MCF 10A (cell line): Measurements from ENCODE around the gene RILP. TPM values are rescaled to one million over a fixed set of nuclear protein-coding genes. Genes with fewer than 3 reads are reported as not detected.

Experiments
- BruUV-seq: library from RNA; stranded (reverse); fragments of 400-500 nt; replicated peaks from 2 replicates; lab custom pipeline; 2021; lab: Mats Ljungman, UMichigan
- CTCF ChIA-PET: fragments of 300-600 bp; sonication (Branson Sonifier 250); formaldehyde crosslinking; extraction: SDS; loops from one replicate; lab custom pipeline; 2021; ENCODE audit warnings: antibody characterized with exemption, inconsistent platforms; lab: Yijun Ruan, JAX
- POLR2A ChIA-PET: fragments of 300-600, 350-650 bp; sonication (Branson Sonifier 250); formaldehyde crosslinking; extraction: SDS; loops from one replicate; lab custom pipeline; 2020; ENCODE audit warnings: antibody characterized with exemption, inconsistent platforms; lab: Yijun Ruan, JAX
- DNase-seq: peaks from one replicate; pipeline ENCODE4 v3.0.0-alpha.2; 2018; ENCODE audit not compliant: unreplicated experiment
- H3K27ac Mint-ChIP-seq: one replicate; pipeline ENCODE4 v1.8.0; 2022; ENCODE audit warnings: mild to moderate bottlenecking, low read depth, mixed read lengths; ENCODE audit not compliant: unreplicated experiment
- H3K27me3 Mint-ChIP-seq: one replicate; pipeline ENCODE4 v1.8.0; 2022; ENCODE audit warnings: mixed read lengths; ENCODE audit not compliant: insufficient read depth, unreplicated experiment
- H3K36me3 Mint-ChIP-seq: one replicate; pipeline ENCODE4 v1.8.0; 2022; ENCODE audit warnings: mild to moderate bottlenecking, moderate library complexity, mixed read lengths; ENCODE audit not compliant: insufficient read depth, unreplicated experiment
- H3K4me1 Mint-ChIP-seq: one replicate; pipeline ENCODE4 v1.8.0; 2022; ENCODE audit warnings: mixed read lengths; ENCODE audit not compliant: insufficient read depth, unreplicated experiment
- H3K4me3 Mint-ChIP-seq: one replicate; pipeline ENCODE4 v1.8.0; 2022; ENCODE audit warnings: mild to moderate bottlenecking, moderate library complexity, mixed read lengths; ENCODE audit not compliant: unreplicated experiment
- H3K9me3 Mint-ChIP-seq: one replicate; pipeline ENCODE4 v1.8.0; 2022; ENCODE audit warnings: mixed read lengths; ENCODE audit not compliant: unreplicated experiment
- CTCF ChIP-seq: fragments of 200-600 bp; IDR thresholded peaks from one replicate; pipeline ENCODE4 v1.8.0; 2022; ENCODE audit warnings: antibody characterized with exemption, mild to moderate bottlenecking; ENCODE audit not compliant: unreplicated experiment
- intact Hi-C: fragments of 100-400 bp; cut with micrococcal nuclease; formaldehyde crosslinking; loops from 2 replicates; pipeline ENCODE4 v1.14.1; 2022
- total RNA-seq: library from RNA; stranded (reverse); gene quantifications from 2 replicates; pipeline ENCODE4 v1.2.3, GENCODE V29; 2022

Gene RILP
- total RNA-seq, 1 experiment from 2014 or later: 2.6 TPM

- no peaks in the 10 kb centered on the region for H3K9me3 Mint-ChIP-seq
- H3K4me1 Mint-ChIP-seq: no peaks in the 10 kb centered on the region
- intact Hi-C loops: no loop called here
- peak; percentile 41 for DNase-seq
- H3K27me3 Mint-ChIP-seq: no peaks in the 10 kb centered on the region
- BruUV-seq: no TSS peak
- H3K36me3 Mint-ChIP-seq: no peaks in the 10 kb centered on the region
- no peak for TF ChIP-seq CTCF
- no peak overlapping the region for H3K4me3 Mint-ChIP-seq
- ChIA-PET CTCF (interaction anchor here (0.7 kb wide), 1 partner anchor 433 kb away, joined by 3 read pairs; no protein-coding TSS in a partner anchor), POLR2A (interaction anchor here (0.9 to 1.1 kb wide), 3 partner anchors 13 to 52 kb away, joined by 3 to 5 read pairs (median 3); partner anchors contain the start of gene RILP)
- H3K27ac Mint-ChIP-seq: no peak overlapping the region
Observed at GRCh38 chr17:1597861-1598342, 51.8 kb downstream of the RILP start.

Other genes with a start within 250 kb of the RILP start
- gene YWHAE, start 249.6 kb downstream of the RILP start, total RNA-seq: 813 and 886 TPM in 2 replicates
- gene CRK, start 193.6 kb downstream of the RILP start, total RNA-seq: 70.6 and 82.9 TPM in 2 replicates
- 175 and 216 TPM in 2 replicates for gene MYO1C, start 157.2 kb downstream of the RILP start, total RNA-seq
- gene INPP5K, start 133.3 kb downstream of the RILP start, total RNA-seq: 25.5 and 28.9 TPM in 2 replicates
- 79.6 and 99.8 TPM in 2 replicates for gene PITPNA, start 87.1 kb downstream of the RILP start, total RNA-seq
- gene SLC43A2, start 21.0 kb downstream of the RILP start, total RNA-seq: 3.1 and 5.6 TPM in 2 replicates
- gene SCARF1, start 4.1 kb downstream of the RILP start, total RNA-seq: 0.40 and 0.47 TPM in 2 replicates
- gene PRPF8, start 35.0 kb upstream of the RILP start, total RNA-seq: 239 and 261 TPM in 2 replicates
- 2.5 and 4.0 TPM in 2 replicates for gene TLCD2, start 60.5 kb upstream of the RILP start, total RNA-seq
- 17.4 and 19.4 TPM in 2 replicates for gene WDR81, start 74.8 kb upstream of the RILP start, total RNA-seq
- 0.56 and 0.66 TPM in 2 replicates for gene SERPINF2, start 93.0 kb upstream of the RILP start, total RNA-seq
- gene SERPINF1, start 112.2 kb upstream of the RILP start, total RNA-seq: 1.8 TPM in 1 of 2 replicates, not detected in the other
- 8.3 and 13.6 TPM in 2 replicates for gene SMYD4, start 180.0 kb upstream of the RILP start, total RNA-seq
- 60.3 and 62.7 TPM in 2 replicates for gene RPA1, start 180.1 kb upstream of the RILP start, total RNA-seq